Endothelial cell of umbilical vein (primary cell): ENCODE data around the gene PSMB7.

Experiments used
- CTCF ChIP-seq, 2 donors: IDR thresholded peaks; 1 replicate in 1 of 2; 2 replicates in 1 of 2; pipeline ENCODE4 v1.5.1; 2011; ENCODE audit warnings: low read length in 2 of 2, mild to moderate bottlenecking in 2 of 2, moderate library complexity in 2 of 2, control low read depth in 1 of 2, inconsistent platforms in 1 of 2, low read depth in 1 of 2; ENCODE audit not compliant: insufficient read depth in 1 of 2; ENCODE audit errors: extremely low read depth in 1 of 2
- EZH2 ChIP-seq: IDR thresholded peaks from 2 replicates; pipeline ENCODE4 v1.6.1; 2012; ENCODE audit warnings: borderline replicate concordance, low read depth, mild to moderate bottlenecking, moderate library complexity, low read length, inconsistent platforms; ENCODE audit not compliant: severe bottlenecking
- GATA2 ChIP-seq: IDR thresholded peaks from 2 replicates; pipeline ENCODE4 v1.7.0; 2011; ENCODE audit warnings: low read depth, mild to moderate bottlenecking, moderate library complexity, mixed read lengths, low read length; ENCODE audit not compliant: insufficient read length, insufficient read depth
- JUN ChIP-seq: IDR thresholded peaks from 2 replicates; pipeline ENCODE4 v1.6.1; 2011; ENCODE audit warnings: borderline replicate concordance, low read depth; ENCODE audit not compliant: insufficient read length, insufficient read depth
- MAX ChIP-seq: IDR thresholded peaks from 2 replicates; pipeline ENCODE4 v1.6.1; 2011; ENCODE audit not compliant: insufficient read depth, insufficient read length
- POLR2A ChIP-seq: IDR thresholded peaks from 2 replicates; pipeline ENCODE4 v1.6.1; 2012; ENCODE audit warnings: low read depth, mild to moderate bottlenecking, control low read depth, low read length
- POLR2AphosphoS5 ChIP-seq: IDR thresholded peaks from 2 replicates; pipeline ENCODE4 v1.6.1; 2012; ENCODE audit warnings: low read depth, mild to moderate bottlenecking, control low read depth, low read length, moderate library complexity; ENCODE audit not compliant: insufficient read depth

- no peak for TF ChIP-seq POLR2A
- TF ChIP-seq CTCF (IDR thresholded peaks at IDR 0.05; ENCODE audit: extremely low read depth in 1 of 2, insufficient read depth in 1 of 2, low read depth in 1 of 2, low read length in 2 of 2), result no peak
- TF ChIP-seq JUN, result no peak
- TF ChIP-seq EZH2, result no peak
- no peak for TF ChIP-seq MAX
- TF ChIP-seq POLR2AphosphoS5, result no peak
- TF ChIP-seq GATA2, result no peak
These were observed 73.6 kb downstream of the PSMB7 start for GRCh38 chr9:124341455-124342170.
